GM20000 (cell line): Measurements from ENCODE around the gene CDR2L.

Experiments used
- DNase-seq: peaks from one replicate; pipeline ENCODE4 v3.0.0; 2012; ENCODE audit warnings: low spot score
- CTCF ChIP-seq: IDR thresholded peaks from 2 replicates; pipeline ENCODE4 v1.5.1; 2012; ENCODE audit warnings: mild to moderate bottlenecking, control low read depth; ENCODE audit errors: extremely low read depth, missing control alignments

Gene CDR2L

GRCh38 chr17:74954115-74954514, 33.3 kb upstream of the CDR2L start:
- TF ChIP-seq CTCF, result no peak
- DNase-seq, result no peak

GRCh38 chr17:74954665-74955421, 32.6 kb upstream of the CDR2L start:
- no peak for TF ChIP-seq CTCF
- DNase-seq, result no peak

- DNase-seq, result no peak
- no peak for TF ChIP-seq CTCF
Observed at GRCh38 chr17:74956093-74956492, 31.3 kb upstream of the CDR2L start.

GRCh38 chr17:74957935-74958740, 29.3 kb upstream of the CDR2L start:
- DNase-seq, result peak; percentile 90
- TF ChIP-seq CTCF, result peak; percentile 94

GRCh38 chr17:74959826-74960515, 27.5 kb upstream of the CDR2L start:
- no peak for TF ChIP-seq CTCF
- DNase-seq, result no peak

- DNase-seq, result peak; percentile 82
- TF ChIP-seq CTCF, result peak; percentile 64
Observed at GRCh38 chr17:74960570-74961342, 26.7 kb upstream of the CDR2L start.
